Lung (tissue), 12 donors: ENCODE data around the gene RTP2. TPM values are rescaled to one million over a fixed set of nuclear protein-coding genes. Genes with fewer than 3 reads are reported as not detected.

Source experiments
- ATAC-seq: fragments of 200-7000 bp; cut with Tn5 transposase; one replicate; pipeline ENCODE4 v1.9.1; 2020; ENCODE audit warnings: moderate number of reproducible peaks; ENCODE audit not compliant: insufficient read depth, low FRiP score
- DNase-seq, 3 donors: peaks; one replicate each; pipeline ENCODE4 v3.0.0-alpha.2; 2013 to 2017
- H3K27ac ChIP-seq, 2 donors: one replicate each; pipeline ENCODE4 v1.5.1; 2013; ENCODE audit warnings: mild to moderate bottlenecking in 2 of 2, moderate library complexity in 2 of 2, control low read depth in 1 of 2, inconsistent platforms in 1 of 2, low read depth in 1 of 2, low read length in 1 of 2
- H3K27me3 ChIP-seq, 3 donors: one replicate each; pipeline ENCODE4 v1.5.1; 2013; ENCODE audit warnings: low read length in 2 of 3; ENCODE audit not compliant: control insufficient read depth in 3 of 3, insufficient read depth in 3 of 3
- H3K36me3 ChIP-seq, 4 donors: one replicate each; pipeline ENCODE4 v1.5.1; 2013; ENCODE audit warnings: low read length in 4 of 4, mild to moderate bottlenecking in 1 of 4, moderate library complexity in 1 of 4; ENCODE audit not compliant: control insufficient read depth in 4 of 4, insufficient read depth in 4 of 4
- H3K4me1 ChIP-seq, 5 donors: one replicate each; pipeline ENCODE4 v1.5.1; 2013; ENCODE audit warnings: low read length in 5 of 5, mild to moderate bottlenecking in 2 of 5, moderate library complexity in 1 of 5; ENCODE audit not compliant: control insufficient read depth in 5 of 5, insufficient read depth in 5 of 5
- H3K4me3 ChIP-seq: one replicate; pipeline ENCODE4 v1.5.1; 2013; ENCODE audit warnings: mild to moderate bottlenecking, control low read depth, moderate library complexity
- H3K9ac ChIP-seq, 2 donors: one replicate each; pipeline ENCODE4 v1.5.1; 2013; ENCODE audit warnings: low read length in 2 of 2, control low read depth in 1 of 2; ENCODE audit not compliant: insufficient read depth in 1 of 2
- H3K9me3 ChIP-seq, 4 donors: one replicate each; pipeline ENCODE4 v1.5.1; 2013; ENCODE audit warnings: low read length in 3 of 4, mild to moderate bottlenecking in 1 of 4, moderate library complexity in 1 of 4; ENCODE audit not compliant: control insufficient read depth in 4 of 4, insufficient read depth in 3 of 4
- WGBS, 2 donors: extraction: QIAGEN DNeasy Blood & Tissue Kit; methylation state at CpG; one replicate each; pipeline ENCODE4 v1.1.7; 2013; 5-methylcytosine and 5-hydroxymethylcytosine counted together
- polyA plus RNA-seq, 2 donors: library from polyadenylated mRNA; stranded (reverse); fragments of 200-250 nt; gene quantifications; one replicate each; pipeline ENCODE4 v1.2.1, GENCODE V29; 2013
- total RNA-seq, 2 donors: library from RNA; depleted of rRNA in 1 of 2; stranded (reverse); fragments of >200 nt in 1 of 2; gene quantifications; one replicate each; pipeline ENCODE4 v1.2.1, GENCODE V29; 2014 to 2021
- TF ChIP-seq, protein P1 (sequence below): IDR thresholded peaks from 2 replicates; pipeline ENCODE4 v1.5.1; 2012; ENCODE audit warnings: mild to moderate bottlenecking; ENCODE audit errors: control extremely low read depth, extremely low read depth
- donor health status: control.
- donor health status: control.
- donor health status: Bipolar disorder and iron deficiency.
- donor health status: healthy.
- donor health status: DM: yes; HTN: yes; CAD: no.

RTP2 gene
- total and polyA plus RNA-seq, 4 donors = not detected

DNA sequence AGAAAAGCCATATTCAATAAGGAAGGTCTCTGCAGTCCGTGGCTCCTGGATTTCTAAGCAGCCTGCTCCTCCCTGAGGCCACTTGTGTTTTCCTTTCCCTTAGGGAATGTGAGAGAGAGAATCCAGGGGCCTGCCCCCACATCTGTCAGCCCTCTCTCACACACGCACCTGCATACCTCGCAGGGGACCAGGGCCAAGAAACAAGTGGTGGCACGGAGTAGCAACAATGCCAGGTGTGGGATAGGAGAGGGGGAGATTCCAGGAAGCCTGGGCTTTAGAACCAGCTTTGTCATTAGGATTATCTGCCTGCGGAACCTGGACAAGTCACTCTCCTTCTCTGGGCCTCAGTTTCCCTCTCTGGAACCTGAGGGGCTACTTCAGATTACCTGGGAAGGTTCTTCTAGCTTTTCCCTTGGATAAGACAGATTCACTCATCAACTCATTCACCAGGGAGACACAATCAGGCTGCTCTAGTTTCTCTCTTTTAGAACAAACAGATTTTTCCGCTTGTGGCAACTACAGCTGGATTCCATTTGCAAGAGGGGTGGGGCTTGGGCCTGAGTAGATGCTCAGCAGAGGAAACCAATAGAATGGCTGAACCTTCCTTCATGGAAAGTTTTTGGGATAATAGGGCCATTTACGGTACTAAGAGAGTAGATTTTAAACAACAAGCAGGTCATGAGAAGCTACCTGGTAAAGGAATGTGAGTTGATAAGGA lies 23.5 kb upstream of the RTP2 start:
- Histone ChIP-seq H3K9ac (no peak overlapping the region), H3K27me3 (no peaks in the 10 kb centered on the region), H3K4me1 (peaks cover 0 to 12% (median 0%) of the 10 kb centered on the region in 5 donors), H3K36me3 (peaks cover 6 to 74% (median 47%) of the 10 kb centered on the region in 4 donors), H3K4me3 (no peak overlapping the region), H3K27ac (no peak overlapping the region), H3K9me3 (no peaks in the 10 kb centered on the region)
- 85 to 91% methylated on average over 7 of the region's 7 CpGs for WGBS, 2 donors
- DNase-seq (no peak), ATAC-seq (no peak)
- TF ChIP-seq, protein P1, sequence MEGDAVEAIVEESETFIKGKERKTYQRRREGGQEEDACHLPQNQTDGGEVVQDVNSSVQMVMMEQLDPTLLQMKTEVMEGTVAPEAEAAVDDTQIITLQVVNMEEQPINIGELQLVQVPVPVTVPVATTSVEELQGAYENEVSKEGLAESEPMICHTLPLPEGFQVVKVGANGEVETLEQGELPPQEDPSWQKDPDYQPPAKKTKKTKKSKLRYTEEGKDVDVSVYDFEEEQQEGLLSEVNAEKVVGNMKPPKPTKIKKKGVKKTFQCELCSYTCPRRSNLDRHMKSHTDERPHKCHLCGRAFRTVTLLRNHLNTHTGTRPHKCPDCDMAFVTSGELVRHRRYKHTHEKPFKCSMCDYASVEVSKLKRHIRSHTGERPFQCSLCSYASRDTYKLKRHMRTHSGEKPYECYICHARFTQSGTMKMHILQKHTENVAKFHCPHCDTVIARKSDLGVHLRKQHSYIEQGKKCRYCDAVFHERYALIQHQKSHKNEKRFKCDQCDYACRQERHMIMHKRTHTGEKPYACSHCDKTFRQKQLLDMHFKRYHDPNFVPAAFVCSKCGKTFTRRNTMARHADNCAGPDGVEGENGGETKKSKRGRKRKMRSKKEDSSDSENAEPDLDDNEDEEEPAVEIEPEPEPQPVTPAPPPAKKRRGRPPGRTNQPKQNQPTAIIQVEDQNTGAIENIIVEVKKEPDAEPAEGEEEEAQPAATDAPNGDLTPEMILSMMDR = no peak

DNA sequence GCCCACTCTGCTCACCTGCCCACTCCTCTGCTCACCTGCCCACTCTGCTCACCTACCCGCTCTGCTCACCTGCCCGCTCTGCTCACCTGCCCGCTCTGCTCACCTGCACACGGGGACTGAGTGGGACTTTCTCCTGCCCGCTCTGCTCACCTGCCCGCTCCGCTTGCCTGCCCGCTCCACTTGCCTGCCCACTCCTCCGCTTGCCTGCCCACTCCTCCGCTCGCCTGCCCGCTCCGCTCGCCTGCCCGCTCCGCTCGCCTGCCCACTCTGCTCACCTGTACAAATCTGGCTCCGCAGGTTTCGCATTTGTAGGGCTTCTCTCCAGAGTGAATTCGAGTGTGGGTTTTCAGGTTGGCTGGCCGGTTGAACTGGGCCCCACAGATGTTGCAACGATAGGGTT lies 22.9 kb upstream of the RTP2 start:
- WGBS, 2 donors = 88 to 89% methylated on average over 22 of the region's 22 CpGs
- H3K36me3 ChIP-seq = peaks cover 6 to 74% (median 45%) of the 10 kb centered on the region in 4 donors
- peaks cover 0 to 13% (median 0%) of the 10 kb centered on the region in 5 donors for H3K4me1 ChIP-seq
- no peak overlapping the region for H3K9ac ChIP-seq
- no peak overlapping the region for H3K27ac ChIP-seq
- H3K9me3 ChIP-seq = no peaks in the 10 kb centered on the region
- no peaks in the 10 kb centered on the region for H3K27me3 ChIP-seq
- no peak overlapping the region for H3K4me3 ChIP-seq
- DNase-seq (peak in 2 of 3 donors; percentile 50 to 56), ATAC-seq (no peak)
- TF ChIP-seq, protein P1 = no peak

DNA sequence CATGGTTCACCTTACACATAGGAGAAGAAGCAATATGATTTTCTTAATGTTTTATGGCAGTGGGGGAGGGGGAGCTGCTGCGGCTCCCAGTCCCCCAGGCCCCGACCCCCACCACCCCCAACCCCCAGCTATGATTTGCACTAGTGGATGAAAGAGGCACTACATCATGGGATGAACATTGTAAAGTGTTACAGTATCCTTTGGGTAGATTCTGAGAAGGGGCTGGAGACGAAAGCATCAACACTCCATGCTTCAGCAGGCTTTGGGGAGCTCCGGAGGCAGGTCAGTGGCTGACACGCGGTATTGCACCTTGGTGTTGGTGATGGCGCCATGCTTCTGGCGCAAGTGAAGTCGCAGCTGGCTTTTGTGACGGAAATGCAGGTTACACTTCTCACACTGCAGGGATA lies 19.9 kb upstream of the RTP2 start:
- Histone ChIP-seq H3K4me1 (peaks cover 0 to 16% (median 0%) of the 10 kb centered on the region in 5 donors), H3K9me3 (no peaks in the 10 kb centered on the region), H3K36me3 (peaks cover 4 to 49% (median 23%) of the 10 kb centered on the region in 4 donors), H3K9ac (no peak overlapping the region), H3K27me3 (no peaks in the 10 kb centered on the region), H3K27ac (no peak overlapping the region), H3K4me3 (no peak overlapping the region)
- TF ChIP-seq, protein P1 = no peak
- no peak for ATAC-seq
- WGBS, 2 donors = 90 to 93% methylated on average over 10 of the region's 10 CpGs
- no peak for DNase-seq
